GM06990 (cell line): ENCODE measurements around the gene MICOS13.

Experiments used
- DNase-seq: peaks from one replicate; pipeline ENCODE4 v3.0.0-alpha.2; 2011; ENCODE audit not compliant: insufficient read length; ENCODE audit errors: extremely low read depth
- H3K27me3 ChIP-seq: replicated peaks from 2 replicates; pipeline ENCODE4 v1.6.0; 2011; ENCODE audit warnings: low read length; ENCODE audit not compliant: control insufficient read depth, insufficient read depth
- H3K36me3 ChIP-seq: 2 replicates; pipeline ENCODE4 v1.5.1; 2011; ENCODE audit warnings: low read length; ENCODE audit not compliant: control insufficient read depth, insufficient read depth
- H3K4me3 ChIP-seq: replicated peaks from 2 replicates; pipeline ENCODE4 v1.5.1; 2011; ENCODE audit warnings: low read depth, mild to moderate bottlenecking, control low read depth, low read length
- CTCF ChIP-seq: IDR thresholded peaks from 2 replicates; pipeline ENCODE4 v1.5.1; 2011; ENCODE audit warnings: low read length, control low read depth, mild to moderate bottlenecking, inconsistent platforms; ENCODE audit not compliant: insufficient read depth, poor library complexity, severe bottlenecking

The MICOS13 gene

DNA sequence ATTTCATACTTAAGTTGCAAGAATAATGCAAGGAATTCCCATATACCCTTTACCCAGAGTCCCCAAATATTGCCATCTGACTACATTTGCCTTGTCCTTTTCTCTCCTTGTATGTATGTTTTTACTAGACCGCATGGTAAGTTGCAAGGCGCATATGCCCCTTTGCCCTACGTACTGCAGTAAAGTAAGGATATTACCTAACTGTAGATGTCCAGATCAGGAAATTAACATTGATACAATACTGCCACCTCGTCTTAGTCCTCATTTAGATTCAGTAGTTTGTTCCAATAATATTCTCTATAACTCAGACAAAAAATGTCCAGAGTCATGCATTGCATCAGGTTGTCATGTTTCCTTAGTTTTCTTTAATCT, 48.1 kb downstream of the MICOS13 start:
- no peak for DNase-seq
- no peak for TF ChIP-seq CTCF
- H3K4me3 ChIP-seq = no peak overlapping the region
- H3K36me3 ChIP-seq = peaks cover 13% of the 10 kb centered on the region
- H3K27me3 ChIP-seq = no peaks in the 10 kb centered on the region

DNA sequence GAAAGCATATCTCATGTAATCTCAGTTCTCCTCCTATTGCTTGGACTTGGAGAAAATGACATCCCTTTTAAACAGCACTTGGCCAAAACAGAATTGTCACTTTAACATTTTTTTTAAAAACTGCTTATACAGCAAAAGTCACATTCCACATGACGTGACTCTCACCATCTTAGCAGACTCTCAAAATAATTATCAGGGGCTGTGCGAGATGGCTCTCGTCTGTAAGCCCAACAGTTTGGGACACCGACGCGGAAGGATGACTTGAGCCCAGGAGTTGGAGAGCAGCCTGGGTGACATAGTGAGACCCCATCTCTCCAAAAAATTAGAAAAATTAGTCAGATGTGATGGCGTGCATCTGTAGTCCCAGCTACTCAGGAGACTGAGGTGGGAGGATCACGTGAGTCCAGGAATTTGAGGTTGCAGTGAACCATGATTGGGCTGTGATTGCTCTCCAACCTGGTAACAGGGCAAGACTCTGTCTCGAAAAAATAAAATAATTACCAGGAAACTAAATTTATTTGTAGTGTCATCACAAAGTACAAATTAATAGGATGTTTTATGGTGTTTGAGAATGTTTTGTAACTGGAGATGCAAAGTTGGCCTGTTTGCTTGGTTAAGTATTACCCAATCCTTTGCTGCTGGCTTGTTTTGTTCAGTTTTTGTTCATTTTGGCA, 48.6 kb downstream of the MICOS13 start:
- TF ChIP-seq CTCF = no peak
- Histone ChIP-seq H3K36me3 (peaks cover 17% of the 10 kb centered on the region), H3K4me3 (no peak overlapping the region), H3K27me3 (no peaks in the 10 kb centered on the region)
- DNase-seq = no peak

GRCh38 chr19:5628919-5629481, 51.3 kb downstream of the MICOS13 start:
- Histone ChIP-seq H3K27me3 (no peaks in the 10 kb centered on the region), H3K4me3 (no peak overlapping the region), H3K36me3 (peaks cover 22% of the 10 kb centered on the region)
- no peak for DNase-seq
- TF ChIP-seq CTCF = no peak

- H3K4me3 ChIP-seq = no peak overlapping the region
Observed at GRCh38 chr19:5628461-5628860, 51.9 kb downstream of the MICOS13 start.

More at GRCh38 chr19:5628461-5628860, 51.9 kb downstream of the MICOS13 start:
- Histone ChIP-seq H3K36me3 (peaks cover 22% of the 10 kb centered on the region), H3K27me3 (no peaks in the 10 kb centered on the region)
- no peak for DNase-seq
- no peak for TF ChIP-seq CTCF
